Measurements from ENCODE around the gene GPR75. TPM values are rescaled to one million over a fixed set of nuclear protein-coding genes. Genes with fewer than 3 reads are reported as not detected.

GPR75 gene
- total RNA-seq, 2 experiments from 2014 or later = 0.88 to 1.2 TPM

GRCh38 chr2:53828331-53828730 lies 31.4 kb downstream of the GPR75 start:
- DNase-seq (no peak), ATAC-seq (no peak)
- TF ChIP-seq CTCF (IDR thresholded peaks at IDR 0.05) = no peak
- H3K4me1 Mint-ChIP-seq (ENCODE audit: low read depth) = no peaks in the 10 kb centered on the region
- H3K27me3 Mint-ChIP-seq = no peaks in the 10 kb centered on the region
- H3K27ac Mint-ChIP-seq = no peak overlapping the region
- intact Hi-C loops (cut with micrococcal nuclease) = no loop called here
- ChIA-PET POLR2A (no interaction called here), CTCF (no interaction called here)
- no peak overlapping the region for H3K4me3 Mint-ChIP-seq
- H3K9me3 Mint-ChIP-seq = peaks cover 7% of the 10 kb centered on the region
- H3K36me3 Mint-ChIP-seq (ENCODE audit: low read depth) = peaks cover 10% of the 10 kb centered on the region

GRCh38 chr2:53827398-53828175 lies 32.2 kb downstream of the GPR75 start:
- ChIA-PET POLR2A (interaction anchor here (0.8 kb wide), 1 partner anchor 85 kb away, joined by 3 read pairs; no protein-coding TSS in a partner anchor), CTCF (no interaction called here)
- Mint-ChIP-seq H3K4me3 (no peak overlapping the region), H3K27ac (no peak overlapping the region), H3K27me3 (no peaks in the 10 kb centered on the region), H3K36me3 (ENCODE audit: low read depth) (peaks cover 8% of the 10 kb centered on the region), H3K4me1 (ENCODE audit: low read depth) (no peaks in the 10 kb centered on the region), H3K9me3 (peaks cover 7% of the 10 kb centered on the region)
- DNase-seq = no peak
- no peak for ATAC-seq
- intact Hi-C loops (cut with micrococcal nuclease) = no loop called here
- no peak for TF ChIP-seq CTCF (IDR thresholded peaks at IDR 0.05)

GRCh38 chr2:53826587-53827397 lies 33.0 kb downstream of the GPR75 start:
- ATAC-seq = no peak
- no peak for DNase-seq
- POLR2A ChIA-PET = interaction anchor here (0.8 kb wide), 1 partner anchor 86 kb away, joined by 3 read pairs; no protein-coding TSS in a partner anchor
- CTCF ChIA-PET = no interaction called here
- no peak for TF ChIP-seq CTCF (IDR thresholded peaks at IDR 0.05)
- intact Hi-C loops (cut with micrococcal nuclease) = no loop called here
- no peaks in the 10 kb centered on the region for H3K27me3 Mint-ChIP-seq
- H3K36me3 Mint-ChIP-seq (ENCODE audit: low read depth) = peaks cover 8% of the 10 kb centered on the region
- H3K9me3 Mint-ChIP-seq = peaks cover 7% of the 10 kb centered on the region
- H3K4me1 Mint-ChIP-seq (ENCODE audit: low read depth) = no peaks in the 10 kb centered on the region
- no peak overlapping the region for H3K27ac Mint-ChIP-seq
- H3K4me3 Mint-ChIP-seq = no peak overlapping the region

- no peak overlapping the region for H3K27ac Mint-ChIP-seq
These were observed 33.7 kb downstream of the GPR75 start for GRCh38 chr2:53826030-53826410.

More at GRCh38 chr2:53826030-53826410, 33.7 kb downstream of the GPR75 start:
- no peak for TF ChIP-seq CTCF (IDR thresholded peaks at IDR 0.05)
- Mint-ChIP-seq H3K36me3 (ENCODE audit: low read depth) (peaks cover 4% of the 10 kb centered on the region), H3K4me3 (no peak overlapping the region), H3K27me3 (no peaks in the 10 kb centered on the region), H3K4me1 (ENCODE audit: low read depth) (no peaks in the 10 kb centered on the region), H3K9me3 (peaks cover 7% of the 10 kb centered on the region)
- intact Hi-C loops (cut with micrococcal nuclease) = no loop called here
- DNase-seq (no peak), ATAC-seq (no peak)
- ChIA-PET CTCF (no interaction called here), POLR2A (no interaction called here)

All from activated CD8-positive, alpha-beta T cell treated with anti-CD3 and anti-CD28 coated beads for 36 hours (primary cell).